Kidney capillary endothelial cell (primary cell): ENCODE measurements around the gene NDOR1.

Source experiments
- DNase-seq: peaks from one replicate; pipeline ENCODE4 v3.0.0-alpha.2; 2018; ENCODE audit warnings: low spot score

The NDOR1 gene

DNA sequence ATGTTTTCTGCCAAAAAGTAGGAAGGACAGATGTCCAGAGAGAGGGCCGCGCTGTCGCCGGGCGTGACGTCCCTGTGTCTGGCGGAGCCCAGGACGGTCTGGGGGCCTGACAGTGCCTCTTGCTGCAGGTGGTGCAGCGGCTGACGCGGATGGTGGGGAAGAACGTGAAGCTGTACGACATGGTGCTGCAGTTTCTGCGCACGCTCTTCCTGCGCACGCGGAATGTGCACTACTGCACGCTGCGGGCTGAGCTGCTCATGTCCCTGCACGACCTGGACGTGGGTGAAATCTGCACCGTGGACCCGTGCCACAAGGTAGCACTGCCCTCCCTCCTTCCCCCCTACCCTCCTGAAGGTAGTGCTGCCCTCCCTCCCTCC, 57.4 kb downstream of the NDOR1 start:
- no peak for DNase-seq

DNA sequence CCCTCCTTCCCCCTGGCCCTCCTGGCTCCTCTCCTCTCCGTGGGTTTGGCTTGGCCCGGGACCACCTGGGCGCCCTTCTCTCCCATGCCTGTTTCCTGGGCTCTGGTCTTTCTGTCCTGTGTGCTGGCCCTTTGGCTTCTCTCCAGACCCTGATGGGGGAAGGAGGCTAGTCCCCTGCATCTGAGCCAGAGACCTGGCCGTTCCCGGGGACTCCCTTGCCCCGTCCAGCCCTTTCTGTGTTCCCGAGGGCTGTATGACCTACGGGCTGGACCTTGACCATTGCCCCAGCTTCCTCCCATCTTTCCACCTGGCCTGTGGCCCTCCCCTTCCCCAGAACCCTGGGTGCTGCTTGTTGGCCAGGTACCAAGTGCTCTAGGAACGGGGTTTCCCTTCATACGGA, 58.0 kb downstream of the NDOR1 start:
- DNase-seq, result no peak

DNA sequence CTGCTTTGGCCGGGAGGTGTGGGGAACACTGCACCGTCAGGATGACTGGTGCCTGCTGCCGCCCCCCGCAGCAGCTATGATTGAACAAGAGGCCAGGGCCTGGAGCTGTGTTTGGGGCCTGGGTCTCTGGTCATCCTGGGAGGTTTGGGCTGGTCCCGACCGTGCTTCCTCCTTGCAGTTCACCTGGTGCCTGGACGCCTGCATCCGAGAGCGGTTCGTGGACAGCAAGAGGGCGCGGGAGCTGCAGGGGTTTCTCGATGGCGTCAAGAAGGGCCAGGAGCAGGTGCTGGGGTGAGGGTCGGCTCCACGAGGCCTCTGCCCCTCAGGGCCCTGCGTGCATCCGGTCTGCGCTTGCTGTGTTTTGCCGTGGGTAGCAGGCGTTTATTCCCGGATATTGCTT, 58.6 kb downstream of the NDOR1 start:
- no peak for DNase-seq

DNA sequence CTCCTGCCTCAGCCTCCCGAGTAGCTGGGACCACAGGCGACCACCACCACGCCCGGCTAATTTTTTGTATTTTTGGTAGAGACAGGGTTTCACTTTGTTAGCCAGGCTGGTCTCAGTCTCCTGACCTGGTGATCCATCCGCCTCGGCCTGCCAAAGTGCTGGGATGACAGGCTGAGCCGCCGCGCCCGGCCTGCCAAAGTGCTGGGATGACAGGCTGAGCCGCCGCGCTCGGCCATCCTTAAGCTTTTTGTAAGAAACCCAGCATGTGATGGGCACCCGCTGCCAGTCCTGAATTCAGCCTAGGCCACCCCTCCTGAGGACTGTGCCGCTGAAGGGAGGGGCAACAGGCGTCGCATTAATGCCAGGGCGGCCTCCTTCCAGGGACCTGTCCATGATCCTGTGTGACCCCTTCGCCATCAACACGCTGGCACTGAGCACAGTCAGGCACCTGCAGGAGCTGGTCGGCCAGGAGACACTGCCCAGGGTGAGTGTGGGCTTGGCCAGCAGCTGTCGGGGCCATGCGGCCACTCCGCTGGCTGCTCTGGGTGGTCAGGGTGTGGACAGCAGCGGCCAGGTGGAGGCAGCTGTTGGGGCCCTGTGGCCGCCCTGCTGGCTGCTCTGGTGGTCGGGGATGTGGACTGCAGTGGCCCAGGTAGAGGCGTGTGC, 60.1 kb downstream of the NDOR1 start:
- DNase-seq, result no peak

DNA sequence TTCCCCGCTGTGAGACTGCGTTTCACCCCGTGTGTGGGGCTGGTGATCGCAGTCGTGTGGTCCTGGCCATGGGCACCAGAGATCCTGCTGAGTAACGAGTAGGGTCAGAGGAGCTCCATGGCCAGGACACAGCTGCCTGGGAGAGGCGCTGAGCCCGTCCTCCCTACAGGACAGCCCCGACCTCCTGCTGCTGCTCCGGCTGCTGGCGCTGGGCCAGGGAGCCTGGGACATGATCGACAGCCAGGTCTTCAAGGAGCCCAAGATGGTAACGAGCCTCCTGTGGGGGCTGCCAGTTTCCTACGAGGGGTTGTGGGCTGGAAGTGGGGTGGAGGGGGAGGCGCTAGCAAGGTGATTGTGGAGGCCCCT, 60.6 kb downstream of the NDOR1 start:
- no peak for DNase-seq
